OCI-LY3 (cell line): ENCODE data around the gene ADAMTS16.

Experiments used
- EZH2phosphoT487 ChIP-seq: fragments of 200-600 bp; shearing (Covaris generic); IDR thresholded peaks from 2 replicates; pipeline ENCODE4 v1.6.1; 2018; ENCODE audit warnings: antibody characterized with exemption, mixed run types, low read depth
- TF ChIP-seq, protein P1 (sequence below): fragments of 200-600, 300-600 bp; sonication (generic); IDR thresholded peaks from 2 replicates; pipeline ENCODE4 v1.5.1; 2014; ENCODE audit warnings: antibody characterized with exemption, low read length, low read depth

DNA sequence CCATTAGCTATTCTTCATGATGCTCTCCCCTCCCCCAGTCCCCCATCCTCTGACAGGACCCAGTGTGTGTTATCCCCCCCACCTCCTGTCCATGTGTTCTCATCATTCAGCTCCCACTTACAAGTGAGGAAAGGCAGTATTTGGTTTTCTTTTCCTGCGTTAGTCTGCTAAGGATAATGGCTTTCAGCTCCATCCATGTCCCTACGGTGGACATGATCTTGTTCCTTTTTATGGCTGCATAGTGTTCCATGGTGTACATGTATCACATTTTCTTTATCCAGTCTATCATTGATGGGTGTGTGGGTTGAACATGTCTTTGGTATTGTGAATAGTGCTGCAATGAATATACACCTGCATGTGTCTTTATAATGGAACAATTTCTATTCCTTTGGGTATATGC is 181.0 kb downstream of the ADAMTS16 start:
- TF ChIP-seq, protein P1, sequence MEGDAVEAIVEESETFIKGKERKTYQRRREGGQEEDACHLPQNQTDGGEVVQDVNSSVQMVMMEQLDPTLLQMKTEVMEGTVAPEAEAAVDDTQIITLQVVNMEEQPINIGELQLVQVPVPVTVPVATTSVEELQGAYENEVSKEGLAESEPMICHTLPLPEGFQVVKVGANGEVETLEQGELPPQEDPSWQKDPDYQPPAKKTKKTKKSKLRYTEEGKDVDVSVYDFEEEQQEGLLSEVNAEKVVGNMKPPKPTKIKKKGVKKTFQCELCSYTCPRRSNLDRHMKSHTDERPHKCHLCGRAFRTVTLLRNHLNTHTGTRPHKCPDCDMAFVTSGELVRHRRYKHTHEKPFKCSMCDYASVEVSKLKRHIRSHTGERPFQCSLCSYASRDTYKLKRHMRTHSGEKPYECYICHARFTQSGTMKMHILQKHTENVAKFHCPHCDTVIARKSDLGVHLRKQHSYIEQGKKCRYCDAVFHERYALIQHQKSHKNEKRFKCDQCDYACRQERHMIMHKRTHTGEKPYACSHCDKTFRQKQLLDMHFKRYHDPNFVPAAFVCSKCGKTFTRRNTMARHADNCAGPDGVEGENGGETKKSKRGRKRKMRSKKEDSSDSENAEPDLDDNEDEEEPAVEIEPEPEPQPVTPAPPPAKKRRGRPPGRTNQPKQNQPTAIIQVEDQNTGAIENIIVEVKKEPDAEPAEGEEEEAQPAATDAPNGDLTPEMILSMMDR: no peak
- no peak for TF ChIP-seq EZH2phosphoT487
